GM21737 (cell line): ENCODE data around the gene OTUB1.
"Not testable (repeated sequence)": the region's sequence is repeated elsewhere in the genome, so short reads cannot be mapped to it uniquely, and the experiment has no call there.

ENCODE experiments used
- ATAC-seq: cut with Tn5 transposase; IDR thresholded peaks from one replicate; pipeline ENCODE4 v1.9.1; 2021; ENCODE audit warnings: mild to moderate bottlenecking, moderate library complexity; ENCODE audit not compliant: unreplicated experiment

Gene OTUB1

GRCh38 chr11:64042301-64042700, 56.1 kb downstream of the OTUB1 start:
- ATAC-seq: no peak

- no peak for ATAC-seq
These were observed 57.3 kb downstream of the OTUB1 start for GRCh38 chr11:64043545-64043944.

- ATAC-seq: no peak
These were observed 58.6 kb downstream of the OTUB1 start for GRCh38 chr11:64044730-64045393.

GRCh38 chr11:64045700-64046099, 59.5 kb downstream of the OTUB1 start:
- no peak for ATAC-seq

- ATAC-seq: not testable (repeated sequence)
These were observed 61.1 kb downstream of the OTUB1 start for GRCh38 chr11:64047373-64047772.
